GM12892 (cell line): Measurements from ENCODE around the gene STX3.

Experiments
- POLR2A ChIP-seq: IDR thresholded peaks from 2 replicates; pipeline ENCODE4 v1.6.1; 2011; ENCODE audit warnings: low read depth, low read length, control low read depth
- POLR2AphosphoS5 ChIP-seq: IDR thresholded peaks from 2 replicates; pipeline ENCODE4 v1.6.1; 2011; ENCODE audit warnings: low read depth, low read length, control low read depth
- TAF1 ChIP-seq: IDR thresholded peaks from 2 replicates; pipeline ENCODE4 v1.6.1; 2011; ENCODE audit warnings: low read depth, mild to moderate bottlenecking, control low read depth, low read length, borderline replicate concordance

DNA sequence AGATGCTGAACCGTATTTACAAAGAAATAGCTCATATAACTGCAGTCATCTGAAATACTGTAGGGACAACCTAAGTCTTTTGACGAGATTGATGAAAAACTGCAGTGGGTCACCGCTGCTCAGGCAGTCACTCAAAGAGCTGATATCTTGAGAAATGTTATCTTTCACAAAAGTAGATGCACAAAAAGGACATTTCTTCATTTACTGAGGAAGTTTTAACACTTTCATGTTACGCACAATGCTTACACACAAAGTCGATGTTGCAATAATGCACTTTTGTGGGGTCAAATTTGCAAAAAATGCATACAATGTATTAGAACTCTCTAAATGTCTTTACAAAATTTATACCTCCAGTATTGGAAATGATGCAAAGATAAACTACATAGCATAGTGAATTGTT is 25.3 kb upstream of the STX3 start:
- no peak for TF ChIP-seq POLR2AphosphoS5
- no peak for TF ChIP-seq POLR2A
- no peak for TF ChIP-seq TAF1
